Measurements from ENCODE around the gene GOLM1.

Gene GOLM1

GRCh38 chr9:86040861-86041155 lies 58.5 kb downstream of the GOLM1 start:
- Histone ChIP-seq H3K79me2 (ENCODE audit: control insufficient read depth, insufficient read depth, low read length, poor library complexity) (no peaks in the 10 kb centered on the region), H3K18ac (ENCODE audit: low read length) (no peak overlapping the region), H3K4me3 (ENCODE audit: low read depth, low read length) (no peak overlapping the region), H3K27me3 (ENCODE audit: insufficient read depth, low read length) (no peaks in the 10 kb centered on the region), H4K91ac (ENCODE audit: low read depth, low read length) (no peak overlapping the region), H2AFZ (ENCODE audit: insufficient read depth, low read length, poor library complexity) (no peak overlapping the region), H4K12ac (ENCODE audit: low read depth, low read length) (no peak overlapping the region), H3K23ac (ENCODE audit: low read length) (no peak overlapping the region), H3K9me3 (ENCODE audit: insufficient read depth, low read depth, low read length) (no peaks in the 10 kb centered on the region), H2BK12ac (ENCODE audit: low read length) (no peak overlapping the region), H3K14ac (ENCODE audit: low read length) (no peak overlapping the region), H3K4ac (ENCODE audit: low read depth, low read length) (no peak overlapping the region), H2BK5ac (ENCODE audit: low read depth, low read length, poor library complexity) (no peak overlapping the region), H2BK120ac (ENCODE audit: insufficient read depth, low read length, poor library complexity) (no peak overlapping the region), H3K79me1 (ENCODE audit: low read length) (peaks cover 2% of the 10 kb centered on the region), H3K9ac (ENCODE audit: low read length) (no peak overlapping the region), H3K4me2 (ENCODE audit: low read length) (no peak overlapping the region), H4K8ac (ENCODE audit: low read depth, low read length) (no peak overlapping the region), H3K36me3 (ENCODE audit: control insufficient read depth in 1 of 2, insufficient read depth in 2 of 2, low read length in 2 of 2) (peaks cover 3 to 7% of the 10 kb centered on the region in 2 experiments), H3K27ac (ENCODE audit: low read depth, low read length) (no peak overlapping the region), H2AK5ac (ENCODE audit: low read length) (no peak overlapping the region), H3K4me1 (ENCODE audit: control insufficient read depth in 1 of 2, insufficient read depth in 2 of 2, low read length in 2 of 2) (peaks cover 0 to 7% of the 10 kb centered on the region in 2 experiments)
- no peak for DNase-seq
- WGBS (ENCODE audit: extremely low coverage, insufficient coverage, insufficient read length), result no CpG with 5 or more reads among the region's 3 CpGs

GRCh38 chr9:86039991-86040860 lies 59.1 kb downstream of the GOLM1 start:
- no peak for DNase-seq
- Histone ChIP-seq H2AK5ac (ENCODE audit: low read length) (no peak overlapping the region), H4K12ac (ENCODE audit: low read depth, low read length) (no peak overlapping the region), H3K18ac (ENCODE audit: low read length) (no peak overlapping the region), H3K4me1 (ENCODE audit: control insufficient read depth in 1 of 2, insufficient read depth in 2 of 2, low read length in 2 of 2) (peaks cover 0 to 8% of the 10 kb centered on the region in 2 experiments), H3K27ac (ENCODE audit: low read depth, low read length) (no peak overlapping the region), H4K91ac (ENCODE audit: low read depth, low read length) (no peak overlapping the region), H3K9me3 (ENCODE audit: insufficient read depth, low read depth, low read length) (no peaks in the 10 kb centered on the region), H3K4me2 (ENCODE audit: low read length) (no peak overlapping the region), H4K8ac (ENCODE audit: low read depth, low read length) (no peak overlapping the region), H3K79me1 (ENCODE audit: low read length) (peaks cover 2% of the 10 kb centered on the region), H3K36me3 (ENCODE audit: control insufficient read depth in 1 of 2, insufficient read depth in 2 of 2, low read length in 2 of 2) (peaks cover 4 to 8% of the 10 kb centered on the region in 2 experiments), H3K4me3 (ENCODE audit: low read depth, low read length) (no peak overlapping the region), H3K14ac (ENCODE audit: low read length) (no peak overlapping the region), H2AFZ (ENCODE audit: insufficient read depth, low read length, poor library complexity) (no peak overlapping the region), H3K27me3 (ENCODE audit: insufficient read depth, low read length) (no peaks in the 10 kb centered on the region), H3K4ac (ENCODE audit: low read depth, low read length) (no peak overlapping the region), H3K23ac (ENCODE audit: low read length) (no peak overlapping the region), H2BK12ac (ENCODE audit: low read length) (no peak overlapping the region), H3K9ac (ENCODE audit: low read length) (no peak overlapping the region), H2BK5ac (ENCODE audit: low read depth, low read length, poor library complexity) (no peak overlapping the region), H2BK120ac (ENCODE audit: insufficient read depth, low read length, poor library complexity) (no peak overlapping the region), H3K79me2 (ENCODE audit: control insufficient read depth, insufficient read depth, low read length, poor library complexity) (no peaks in the 10 kb centered on the region)
- WGBS (ENCODE audit: extremely low coverage, insufficient coverage, insufficient read length), result no CpG with 5 or more reads among the region's 12 CpGs

- Histone ChIP-seq H2BK12ac (ENCODE audit: low read length) (no peak overlapping the region), H3K4me1 (ENCODE audit: control insufficient read depth in 1 of 2, insufficient read depth in 2 of 2, low read length in 2 of 2) (peaks cover 0 to 8% of the 10 kb centered on the region in 2 experiments), H4K91ac (ENCODE audit: low read depth, low read length) (no peak overlapping the region), H4K8ac (ENCODE audit: low read depth, low read length) (no peak overlapping the region), H2AK5ac (ENCODE audit: low read length) (no peak overlapping the region), H2AFZ (ENCODE audit: insufficient read depth, low read length, poor library complexity) (no peak overlapping the region), H3K14ac (ENCODE audit: low read length) (no peak overlapping the region), H3K36me3 (ENCODE audit: control insufficient read depth in 1 of 2, insufficient read depth in 2 of 2, low read length in 2 of 2) (peaks cover 11 to 26% of the 10 kb centered on the region in 2 experiments), H3K23ac (ENCODE audit: low read length) (no peak overlapping the region), H3K79me2 (ENCODE audit: control insufficient read depth, insufficient read depth, low read length, poor library complexity) (no peaks in the 10 kb centered on the region), H3K9ac (ENCODE audit: low read length) (no peak overlapping the region), H3K4ac (ENCODE audit: low read depth, low read length) (no peak overlapping the region), H3K9me3 (ENCODE audit: insufficient read depth, low read depth, low read length) (no peaks in the 10 kb centered on the region), H3K27ac (ENCODE audit: low read depth, low read length) (no peak overlapping the region), H3K18ac (ENCODE audit: low read length) (no peak overlapping the region), H4K12ac (ENCODE audit: low read depth, low read length) (no peak overlapping the region), H3K4me3 (ENCODE audit: low read depth, low read length) (no peak overlapping the region), H2BK120ac (ENCODE audit: insufficient read depth, low read length, poor library complexity) (no peak overlapping the region), H3K27me3 (ENCODE audit: insufficient read depth, low read length) (no peaks in the 10 kb centered on the region), H2BK5ac (ENCODE audit: low read depth, low read length, poor library complexity) (no peak overlapping the region), H3K4me2 (ENCODE audit: low read length) (no peak overlapping the region), H3K79me1 (ENCODE audit: low read length) (peaks cover 2% of the 10 kb centered on the region)
- no peak for DNase-seq
- WGBS (ENCODE audit: extremely low coverage, insufficient coverage, insufficient read length), result no CpG with 5 or more reads among the region's 9 CpGs
Observed at GRCh38 chr9:86036555-86036954, 62.8 kb downstream of the GOLM1 start.

- H3K27ac ChIP-seq (ENCODE audit: low read depth, low read length), result peak overlapping the region; percentile 33
- H2BK120ac ChIP-seq (ENCODE audit: insufficient read depth, low read length, poor library complexity), result no peak overlapping the region
- no CpG with 5 or more reads among the region's 15 CpGs for WGBS (ENCODE audit: extremely low coverage, insufficient coverage, insufficient read length)
- no peak overlapping the region for H4K12ac ChIP-seq (ENCODE audit: low read depth, low read length)
- no peak overlapping the region for H3K14ac ChIP-seq (ENCODE audit: low read length)
- H3K4me1 ChIP-seq (ENCODE audit: control insufficient read depth in 1 of 2, insufficient read depth in 2 of 2, low read length in 2 of 2), result peaks cover 0 to 8% of the 10 kb centered on the region in 2 experiments
- no peak overlapping the region for H3K4me2 ChIP-seq (ENCODE audit: low read length)
- no peaks in the 10 kb centered on the region for H3K9me3 ChIP-seq (ENCODE audit: insufficient read depth, low read depth, low read length)
- no peak overlapping the region for H2BK12ac ChIP-seq (ENCODE audit: low read length)
- no peak overlapping the region for H3K4me3 ChIP-seq (ENCODE audit: low read depth, low read length)
- H2BK5ac ChIP-seq (ENCODE audit: low read depth, low read length, poor library complexity), result no peak overlapping the region
- no peak overlapping the region for H2AFZ ChIP-seq (ENCODE audit: insufficient read depth, low read length, poor library complexity)
- no peak overlapping the region for H4K8ac ChIP-seq (ENCODE audit: low read depth, low read length)
- no peaks in the 10 kb centered on the region for H3K79me2 ChIP-seq (ENCODE audit: control insufficient read depth, insufficient read depth, low read length, poor library complexity)
- no peak overlapping the region for H3K4ac ChIP-seq (ENCODE audit: low read depth, low read length)
- H3K9ac ChIP-seq (ENCODE audit: low read length), result no peak overlapping the region
- H2AK5ac ChIP-seq (ENCODE audit: low read length), result no peak overlapping the region
- no peaks in the 10 kb centered on the region for H3K27me3 ChIP-seq (ENCODE audit: insufficient read depth, low read length)
- no peak for DNase-seq
- no peak overlapping the region for H4K91ac ChIP-seq (ENCODE audit: low read depth, low read length)
- peaks cover 11 to 28% of the 10 kb centered on the region in 2 experiments for H3K36me3 ChIP-seq (ENCODE audit: control insufficient read depth in 1 of 2, insufficient read depth in 2 of 2, low read length in 2 of 2)
- no peak overlapping the region for H3K18ac ChIP-seq (ENCODE audit: low read length)
- peaks cover 2% of the 10 kb centered on the region for H3K79me1 ChIP-seq (ENCODE audit: low read length)
- no peak overlapping the region for H3K23ac ChIP-seq (ENCODE audit: low read length)
Observed at GRCh38 chr9:86035827-86036440, 63.4 kb downstream of the GOLM1 start.

Measured in trophoblast cell (in vitro differentiated cells and primary cell).